ENCODE measurements around the gene RYR1.
"Not testable (repeated sequence)": the region's sequence is repeated elsewhere in the genome, so short reads cannot be mapped to it uniquely, and the experiment has no call there.

The RYR1 gene

GRCh38 chr19:38400361-38400760, 33.1 kb upstream of the RYR1 start:
- no peak for DNase-seq

- DNase-seq: peak; percentile 62
These were observed 32.3 kb upstream of the RYR1 start for GRCh38 chr19:38401148-38401547.

GRCh38 chr19:38402623-38402966, 30.9 kb upstream of the RYR1 start:
- DNase-seq: no peak

GRCh38 chr19:38402967-38403674, 30.4 kb upstream of the RYR1 start, which contains the start of gene FAM98C:
Gene FAM98C, plus strand, starts transcription at chr19:38403093. Its CDS starts 61 bp downstream, at chr19:38403154.
- DNase-seq: peak; percentile 99

- DNase-seq: no peak
These were observed 28.6 kb upstream of the RYR1 start for GRCh38 chr19:38404858-38405257.

GRCh38 chr19:38405276-38405675, 28.2 kb upstream of the RYR1 start:
- no peak for DNase-seq

- DNase-seq: no peak
These were observed 23.8 kb upstream of the RYR1 start for GRCh38 chr19:38409631-38410133.

- not testable (repeated sequence) for DNase-seq
These were observed 23.1 kb upstream of the RYR1 start for GRCh38 chr19:38410407-38410806.

GRCh38 chr19:38411041-38411712, 22.3 kb upstream of the RYR1 start:
- DNase-seq: no peak

GRCh38 chr19:38411898-38412297, 21.6 kb upstream of the RYR1 start:
- DNase-seq: not testable (repeated sequence)

GRCh38 chr19:38412491-38412890, 21.0 kb upstream of the RYR1 start:
- DNase-seq: no peak

- no peak for DNase-seq
These were observed 20.5 kb upstream of the RYR1 start for GRCh38 chr19:38412961-38413360.

- DNase-seq: no peak
These were observed 20.1 kb upstream of the RYR1 start for GRCh38 chr19:38413416-38413815.

GRCh38 chr19:38417146-38417543, 16.3 kb upstream of the RYR1 start:
- no peak for DNase-seq

GRCh38 chr19:38417544-38418506, 15.7 kb upstream of the RYR1 start:
- DNase-seq: peak; percentile 73

GRCh38 chr19:38420935-38421334, 12.6 kb upstream of the RYR1 start:
- DNase-seq: no peak

- no peak for DNase-seq
These were observed 11.6 kb upstream of the RYR1 start for GRCh38 chr19:38421856-38422255.

- no peak for DNase-seq
These were observed 11.1 kb upstream of the RYR1 start for GRCh38 chr19:38422438-38422837.

- no peak for DNase-seq
These were observed 9.2 kb upstream of the RYR1 start for GRCh38 chr19:38424272-38424671.

- no peak for DNase-seq
These were observed 8.2 kb upstream of the RYR1 start for GRCh38 chr19:38425222-38425809.

- DNase-seq: no peak
These were observed 7.6 kb upstream of the RYR1 start, which contains the start of gene RASGRP4 for GRCh38 chr19:38425810-38426466. Gene RASGRP4, minus strand, starts transcription at chr19:38426219. Its CDS starts 128 bp downstream, at chr19:38426091.

GRCh38 chr19:38427035-38427677, 6.3 kb upstream of the RYR1 start:
- not testable (repeated sequence) for DNase-seq

Data from DMS53 (cell line).